ENCODE measurements around the gene PLA2G7.

DNA sequence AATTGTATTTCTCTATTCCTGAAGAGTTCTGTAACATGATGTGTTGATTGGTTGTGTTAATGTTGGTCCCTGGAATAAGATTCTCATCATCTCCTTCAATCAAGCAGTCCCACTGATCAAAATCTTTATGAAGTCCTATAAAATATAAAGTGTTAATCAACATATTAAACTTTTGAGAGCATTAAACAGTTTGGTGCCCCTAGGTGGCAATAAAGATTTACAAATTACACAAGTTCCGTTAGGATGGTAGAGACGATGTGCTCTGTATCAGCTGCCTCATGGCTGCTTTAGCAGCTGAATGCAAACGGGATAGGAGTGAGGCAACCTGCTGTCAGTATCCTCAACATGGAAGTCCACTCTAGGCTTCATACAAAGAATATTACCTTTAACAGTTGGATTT lies 30.6 kb downstream of the PLA2G7 start:
- TF ChIP-seq POLR2A (IDR thresholded peaks at IDR 0.05; ENCODE audit: low read depth, low read length) (no peak), POLR2AphosphoS5 (IDR thresholded peaks at IDR 0.05; ENCODE audit: low read depth, low read length) (no peak)

All from GM12891 (cell line).